Measurements from ENCODE around the gene H1-8. TPM values are rescaled to one million over a fixed set of nuclear protein-coding genes. Genes with fewer than 3 reads are reported as not detected.

The H1-8 gene
- polyA plus RNA-seq, 2 donors, result not detected

- Histone ChIP-seq H3K4me1 (ENCODE audit: control insufficient read depth in 2 of 2, insufficient read depth in 2 of 2, low read length in 1 of 2) (peaks cover 5% of the 10 kb centered on the region in 2 donors), H3K4me3 (ENCODE audit: low read depth in 1 of 2, low read length in 2 of 2) (no peak overlapping the region), H3K27me3 (ENCODE audit: control insufficient read depth in 1 of 2, insufficient read depth in 2 of 2, low read length in 2 of 2) (no peaks in the 10 kb centered on the region), H3K9me3 (ENCODE audit: control insufficient read depth in 2 of 2, insufficient read depth in 1 of 2, low read depth in 1 of 2, low read length in 1 of 2) (no peaks in the 10 kb centered on the region), H3K36me3 (ENCODE audit: control insufficient read depth in 2 of 2, insufficient read depth in 2 of 2, low read length in 1 of 2) (peaks cover 0 to 22% of the 10 kb centered on the region in 2 donors), H3K27ac (ENCODE audit: low read depth in 2 of 2, low read length in 1 of 2) (no peak overlapping the region)
- 90 to 93% methylated on average over 21 of the region's 21 CpGs for WGBS, 2 donors
These were observed 22.1 kb downstream of the H1-8 start for GRCh38 chr3:129564981-129565644.

GRCh38 chr3:129565902-129566301 is 22.9 kb downstream of the H1-8 start:
- no peaks in the 10 kb centered on the region for H3K27me3 ChIP-seq (ENCODE audit: control insufficient read depth in 1 of 2, insufficient read depth in 2 of 2, low read length in 2 of 2)
- peaks cover 5% of the 10 kb centered on the region in 2 donors for H3K4me1 ChIP-seq (ENCODE audit: control insufficient read depth in 2 of 2, insufficient read depth in 2 of 2, low read length in 1 of 2)
- H3K4me3 ChIP-seq (ENCODE audit: low read depth in 1 of 2, low read length in 2 of 2), result no peak overlapping the region
- H3K9me3 ChIP-seq (ENCODE audit: control insufficient read depth in 2 of 2, insufficient read depth in 1 of 2, low read depth in 1 of 2, low read length in 1 of 2), result no peaks in the 10 kb centered on the region
- H3K27ac ChIP-seq (ENCODE audit: low read depth in 2 of 2, low read length in 1 of 2), result no peak overlapping the region
- 88 to 97% methylated on average over 7 of the region's 7 CpGs for WGBS, 2 donors
- peaks cover 0 to 25% of the 10 kb centered on the region in 2 donors for H3K36me3 ChIP-seq (ENCODE audit: control insufficient read depth in 2 of 2, insufficient read depth in 2 of 2, low read length in 1 of 2)

- no peaks in the 10 kb centered on the region for H3K27me3 ChIP-seq (ENCODE audit: control insufficient read depth in 1 of 2, insufficient read depth in 2 of 2, low read length in 2 of 2)
- peaks cover 0 to 25% of the 10 kb centered on the region in 2 donors for H3K36me3 ChIP-seq (ENCODE audit: control insufficient read depth in 2 of 2, insufficient read depth in 2 of 2, low read length in 1 of 2)
- H3K9me3 ChIP-seq (ENCODE audit: control insufficient read depth in 2 of 2, insufficient read depth in 1 of 2, low read depth in 1 of 2, low read length in 1 of 2), result no peaks in the 10 kb centered on the region
- no peak overlapping the region for H3K27ac ChIP-seq (ENCODE audit: low read depth in 2 of 2, low read length in 1 of 2)
- peaks cover 0 to 5% of the 10 kb centered on the region in 2 donors for H3K4me1 ChIP-seq (ENCODE audit: control insufficient read depth in 2 of 2, insufficient read depth in 2 of 2, low read length in 1 of 2)
- no peak overlapping the region for H3K4me3 ChIP-seq (ENCODE audit: low read depth in 1 of 2, low read length in 2 of 2)
- 65 to 73% methylated on average over 18 of the region's 18 CpGs for WGBS, 2 donors
These were observed 24.3 kb downstream of the H1-8 start for GRCh38 chr3:129567176-129567705.

GRCh38 chr3:129567939-129568338 is 25.0 kb downstream of the H1-8 start:
- peaks cover 0 to 8% of the 10 kb centered on the region in 2 donors for H3K4me1 ChIP-seq (ENCODE audit: control insufficient read depth in 2 of 2, insufficient read depth in 2 of 2, low read length in 1 of 2)
- WGBS, 2 donors, result 57 to 68% methylated on average over 6 of the region's 6 CpGs
- H3K36me3 ChIP-seq (ENCODE audit: control insufficient read depth in 2 of 2, insufficient read depth in 2 of 2, low read length in 1 of 2), result peaks cover 0 to 21% of the 10 kb centered on the region in 2 donors
- no peak overlapping the region for H3K4me3 ChIP-seq (ENCODE audit: low read depth in 1 of 2, low read length in 2 of 2)
- H3K9me3 ChIP-seq (ENCODE audit: control insufficient read depth in 2 of 2, insufficient read depth in 1 of 2, low read depth in 1 of 2, low read length in 1 of 2), result no peaks in the 10 kb centered on the region
- H3K27me3 ChIP-seq (ENCODE audit: control insufficient read depth in 1 of 2, insufficient read depth in 2 of 2, low read length in 2 of 2), result no peaks in the 10 kb centered on the region
- no peak overlapping the region for H3K27ac ChIP-seq (ENCODE audit: low read depth in 2 of 2, low read length in 1 of 2)

GRCh38 chr3:129569856-129570255 is 26.9 kb downstream of the H1-8 start:
- no peaks in the 10 kb centered on the region for H3K9me3 ChIP-seq (ENCODE audit: control insufficient read depth in 2 of 2, insufficient read depth in 1 of 2, low read depth in 1 of 2, low read length in 1 of 2)
- no peak overlapping the region for H3K27ac ChIP-seq (ENCODE audit: low read depth in 2 of 2, low read length in 1 of 2)
- no peaks in the 10 kb centered on the region for H3K27me3 ChIP-seq (ENCODE audit: control insufficient read depth in 1 of 2, insufficient read depth in 2 of 2, low read length in 2 of 2)
- peaks cover 0 to 15% of the 10 kb centered on the region in 2 donors for H3K36me3 ChIP-seq (ENCODE audit: control insufficient read depth in 2 of 2, insufficient read depth in 2 of 2, low read length in 1 of 2)
- peaks cover 0 to 8% of the 10 kb centered on the region in 2 donors for H3K4me1 ChIP-seq (ENCODE audit: control insufficient read depth in 2 of 2, insufficient read depth in 2 of 2, low read length in 1 of 2)
- H3K4me3 ChIP-seq (ENCODE audit: low read depth in 1 of 2, low read length in 2 of 2), result no peak overlapping the region
- WGBS, 2 donors, result 94 to 96% methylated on average over 7 of the region's 7 CpGs

GRCh38 chr3:129571605-129572547 is 28.9 kb downstream of the H1-8 start:
- Histone ChIP-seq H3K4me1 (ENCODE audit: control insufficient read depth in 2 of 2, insufficient read depth in 2 of 2, low read length in 1 of 2) (peaks cover under 1 to 6% of the 10 kb centered on the region in 2 donors), H3K36me3 (ENCODE audit: control insufficient read depth in 2 of 2, insufficient read depth in 2 of 2, low read length in 1 of 2) (peaks cover 0 to 8% of the 10 kb centered on the region in 2 donors), H3K27ac (ENCODE audit: low read depth in 2 of 2, low read length in 1 of 2) (no peak overlapping the region), H3K4me3 (ENCODE audit: low read depth in 1 of 2, low read length in 2 of 2) (no peak overlapping the region), H3K27me3 (ENCODE audit: control insufficient read depth in 1 of 2, insufficient read depth in 2 of 2, low read length in 2 of 2) (no peaks in the 10 kb centered on the region), H3K9me3 (ENCODE audit: control insufficient read depth in 2 of 2, insufficient read depth in 1 of 2, low read depth in 1 of 2, low read length in 1 of 2) (no peaks in the 10 kb centered on the region)
- WGBS, 2 donors, result 91 to 92% methylated on average over 22 of the region's 22 CpGs

- WGBS, 2 donors, result 86 to 87% methylated on average over 16 to 18 of the region's 18 CpGs
- no peaks in the 10 kb centered on the region for H3K9me3 ChIP-seq (ENCODE audit: control insufficient read depth in 2 of 2, insufficient read depth in 1 of 2, low read depth in 1 of 2, low read length in 1 of 2)
- no peak overlapping the region for H3K4me3 ChIP-seq (ENCODE audit: low read depth in 1 of 2, low read length in 2 of 2)
- no peaks in the 10 kb centered on the region for H3K27me3 ChIP-seq (ENCODE audit: control insufficient read depth in 1 of 2, insufficient read depth in 2 of 2, low read length in 2 of 2)
- H3K27ac ChIP-seq (ENCODE audit: low read depth in 2 of 2, low read length in 1 of 2), result no peak overlapping the region
- peaks cover 0 to 8% of the 10 kb centered on the region in 2 donors for H3K36me3 ChIP-seq (ENCODE audit: control insufficient read depth in 2 of 2, insufficient read depth in 2 of 2, low read length in 1 of 2)
- peaks cover 2 to 10% of the 10 kb centered on the region in 2 donors for H3K4me1 ChIP-seq (ENCODE audit: control insufficient read depth in 2 of 2, insufficient read depth in 2 of 2, low read length in 1 of 2)
These were observed 29.6 kb downstream of the H1-8 start for GRCh38 chr3:129572603-129573002.

- 92 to 94% methylated on average over 14 of the region's 14 CpGs for WGBS, 2 donors
- Histone ChIP-seq H3K9me3 (ENCODE audit: control insufficient read depth in 2 of 2, insufficient read depth in 1 of 2, low read depth in 1 of 2, low read length in 1 of 2) (no peaks in the 10 kb centered on the region), H3K4me1 (ENCODE audit: control insufficient read depth in 2 of 2, insufficient read depth in 2 of 2, low read length in 1 of 2) (peaks cover 2 to 17% of the 10 kb centered on the region in 2 donors), H3K27me3 (ENCODE audit: control insufficient read depth in 1 of 2, insufficient read depth in 2 of 2, low read length in 2 of 2) (no peaks in the 10 kb centered on the region), H3K36me3 (ENCODE audit: control insufficient read depth in 2 of 2, insufficient read depth in 2 of 2, low read length in 1 of 2) (peaks cover 0 to 8% of the 10 kb centered on the region in 2 donors), H3K4me3 (ENCODE audit: low read depth in 1 of 2, low read length in 2 of 2) (no peak overlapping the region), H3K27ac (ENCODE audit: low read depth in 2 of 2, low read length in 1 of 2) (no peak overlapping the region)
These were observed 30.5 kb downstream of the H1-8 start for GRCh38 chr3:129573493-129573892.

GRCh38 chr3:129574206-129574605 is 31.2 kb downstream of the H1-8 start:
- Histone ChIP-seq H3K4me1 (ENCODE audit: control insufficient read depth in 2 of 2, insufficient read depth in 2 of 2, low read length in 1 of 2) (peaks cover 2 to 17% of the 10 kb centered on the region in 2 donors), H3K36me3 (ENCODE audit: control insufficient read depth in 2 of 2, insufficient read depth in 2 of 2, low read length in 1 of 2) (peaks cover 0 to 8% of the 10 kb centered on the region in 2 donors), H3K4me3 (ENCODE audit: low read depth in 1 of 2, low read length in 2 of 2) (no peak overlapping the region), H3K27me3 (ENCODE audit: control insufficient read depth in 1 of 2, insufficient read depth in 2 of 2, low read length in 2 of 2) (no peaks in the 10 kb centered on the region), H3K9me3 (ENCODE audit: control insufficient read depth in 2 of 2, insufficient read depth in 1 of 2, low read depth in 1 of 2, low read length in 1 of 2) (no peaks in the 10 kb centered on the region), H3K27ac (ENCODE audit: low read depth in 2 of 2, low read length in 1 of 2) (no peak overlapping the region)
- WGBS, 2 donors, result 91 to 95% methylated on average over 24 of the region's 24 CpGs
